ENCODE results near the gene ZNF439. TPM values are rescaled to one million over a fixed set of nuclear protein-coding genes. Genes with fewer than 3 reads are reported as not detected.
"Not testable (repeated sequence)": the region's sequence is repeated elsewhere in the genome, so short reads cannot be mapped to it uniquely, and the experiment has no call there.

ZNF439 gene
- total RNA-seq, 2 experiments from 2014 or later: 9.7 to 10.2 TPM

DNA sequence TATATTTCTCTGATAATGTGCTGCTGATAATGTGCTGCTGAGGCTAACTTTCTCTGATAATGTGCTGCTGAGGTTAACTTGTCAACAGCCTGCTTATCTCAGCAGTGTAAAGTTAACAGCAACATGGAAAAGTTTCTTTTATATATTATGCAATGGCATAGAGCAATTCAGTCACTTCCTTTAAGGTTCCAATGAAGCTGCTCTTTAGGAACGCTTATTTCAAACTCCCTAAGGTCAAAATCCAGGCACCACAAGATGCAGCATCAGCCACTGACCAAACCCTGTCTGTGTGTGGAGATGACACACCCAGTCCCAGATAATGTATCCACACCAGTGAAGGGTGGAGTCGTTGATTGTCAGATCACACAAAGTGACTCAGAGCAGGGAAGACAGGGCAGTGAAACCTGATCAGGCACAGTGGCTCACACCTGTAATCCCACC is 12.9 kb upstream of the ZNF439 start:
- CTCF ChIA-PET; H3K27ac Mint-ChIP-seq; ATAC-seq; H3K4me3 Mint-ChIP-seq; H3K27me3 Mint-ChIP-seq (ENCODE audit: low read depth); POLR2A ChIA-PET; H3K4me1 Mint-ChIP-seq (ENCODE audit: low read depth); DNase-seq: not testable (repeated sequence)
- H3K9me3 Mint-ChIP-seq (ENCODE audit: insufficient read depth): peaks cover 41% of the 10 kb centered on the region
- H3K36me3 Mint-ChIP-seq (ENCODE audit: low read depth): peaks cover 44% of the 10 kb centered on the region

DNA sequence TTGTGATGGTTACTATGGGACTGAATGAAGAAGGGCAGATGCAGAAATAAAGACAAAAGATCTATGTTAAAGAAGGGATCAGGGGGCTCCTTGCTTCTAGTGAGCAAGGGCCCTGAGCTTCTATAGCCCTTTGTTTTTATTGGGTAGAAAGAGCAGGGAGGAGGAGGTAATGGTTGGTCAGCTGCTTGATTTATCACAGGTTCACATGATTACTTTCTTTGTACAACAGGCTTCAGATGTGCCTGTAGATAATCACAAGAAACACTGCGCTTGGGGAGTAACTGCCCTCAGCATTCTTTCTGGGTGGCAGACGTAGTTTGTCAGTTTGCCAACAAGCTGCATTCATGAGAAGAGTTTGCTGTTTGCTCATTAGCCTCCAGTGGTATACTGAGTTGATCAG is 4.8 kb upstream of the ZNF439 start:
- Mint-ChIP-seq H3K27me3 (ENCODE audit: low read depth) (no peaks in the 10 kb centered on the region), H3K4me3 (no peak overlapping the region), H3K9me3 (ENCODE audit: insufficient read depth) (peaks cover 12% of the 10 kb centered on the region), H3K4me1 (ENCODE audit: low read depth) (peaks cover 12% of the 10 kb centered on the region), H3K36me3 (ENCODE audit: low read depth) (peaks cover 2% of the 10 kb centered on the region), H3K27ac (no peak overlapping the region)
- CTCF ChIA-PET: no interaction called here
- DNase-seq (no peak), ATAC-seq (no peak)
- POLR2A ChIA-PET: no interaction called here

DNA sequence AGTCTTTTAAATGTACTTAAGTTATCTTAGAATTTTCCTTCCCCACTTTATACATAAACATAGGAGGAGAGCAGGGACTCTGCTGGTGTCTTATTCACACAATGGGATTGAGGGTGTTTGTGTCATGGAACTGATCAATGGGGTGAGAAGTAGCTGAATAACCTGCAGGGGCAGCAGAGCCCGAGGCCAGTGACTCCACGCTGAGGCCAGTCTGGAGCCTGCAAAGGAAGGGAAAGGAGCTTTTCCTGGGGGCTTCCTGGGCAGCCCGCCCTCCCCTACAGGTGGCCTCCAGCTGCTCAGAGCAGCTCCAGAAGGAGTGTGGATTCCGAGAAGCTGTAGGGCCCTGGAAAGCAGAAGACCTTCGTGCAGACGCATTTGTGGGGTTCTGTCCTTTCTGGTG is 911 bp upstream of the ZNF439 start:
- ATAC-seq; H3K27me3 Mint-ChIP-seq (ENCODE audit: low read depth); POLR2A ChIA-PET; H3K27ac Mint-ChIP-seq; H3K4me3 Mint-ChIP-seq; DNase-seq: not testable (repeated sequence)
- H3K9me3 Mint-ChIP-seq (ENCODE audit: insufficient read depth): peaks cover 18% of the 10 kb centered on the region
- peaks cover 33% of the 10 kb centered on the region for H3K36me3 Mint-ChIP-seq (ENCODE audit: low read depth)
- H3K4me1 Mint-ChIP-seq (ENCODE audit: low read depth): peaks cover 22% of the 10 kb centered on the region
- CTCF ChIA-PET: interaction anchor here (1.4 to 2.8 kb wide), 2 partner anchors 50 to 68 kb away, joined by 3 to 13 read pairs; partner anchors contain the start of gene ZNF491

DNA sequence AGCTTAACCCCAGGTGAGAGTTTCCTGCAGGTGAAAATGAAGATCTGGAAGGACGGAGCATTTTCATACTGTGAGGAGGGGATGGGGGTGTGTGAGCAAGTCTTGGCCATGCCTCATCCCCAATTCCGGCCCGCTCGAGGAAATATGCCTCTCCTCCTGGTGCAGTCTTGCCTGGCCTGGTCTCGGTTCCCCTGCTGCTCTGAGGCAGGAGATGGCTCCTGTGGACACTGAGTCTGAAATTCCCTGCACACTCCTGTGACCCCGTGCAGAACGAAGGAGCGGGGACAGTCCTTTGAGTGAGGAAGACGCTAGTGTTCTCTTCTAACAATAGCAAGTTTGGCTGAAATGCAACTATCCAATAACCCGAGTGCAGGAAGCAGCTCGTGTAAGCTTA is 329 bp upstream of the ZNF439 start:
- DNase-seq (no peak), ATAC-seq (no peak)
- Mint-ChIP-seq H3K27ac (peak overlapping the region; percentile 78), H3K9me3 (ENCODE audit: insufficient read depth) (peaks cover 17% of the 10 kb centered on the region), H3K4me1 (ENCODE audit: low read depth) (peaks cover 22% of the 10 kb centered on the region), H3K4me3 (peak overlapping the region; percentile 79), H3K36me3 (ENCODE audit: low read depth) (peaks cover 35% of the 10 kb centered on the region), H3K27me3 (ENCODE audit: low read depth) (no peaks in the 10 kb centered on the region)
- ChIA-PET CTCF (interaction anchor here (1.0 to 2.8 kb wide), 3 partner anchors 50 to 76 kb away, joined by 3 to 13 read pairs (median 4); partner anchors contain the start of gene ZNF491), POLR2A (interaction anchor here (1.3 kb wide), 1 partner anchor 11 kb away, joined by 3 read pairs; no protein-coding TSS in a partner anchor)

DNA sequence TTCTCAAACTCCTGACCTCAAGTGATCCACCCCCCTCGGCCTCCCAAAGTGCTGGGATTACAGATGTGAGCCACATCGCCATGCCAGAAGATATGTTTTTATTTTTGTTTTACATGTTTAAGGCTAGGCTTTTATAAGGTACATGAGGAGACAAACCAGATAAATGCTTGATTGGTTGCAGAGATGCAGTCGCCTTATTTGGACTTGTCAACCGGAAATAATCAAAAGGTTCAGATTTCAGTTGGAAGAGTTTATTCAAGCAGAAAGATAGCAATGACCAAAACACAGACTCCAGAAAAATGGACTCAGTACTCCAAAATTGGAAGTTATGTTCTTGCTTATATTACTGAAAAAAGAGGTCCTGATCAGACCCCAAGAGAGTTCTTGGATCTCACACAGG is 1.8 kb downstream of the ZNF439 start:
- Mint-ChIP-seq H3K36me3 (ENCODE audit: low read depth) (peaks cover 48% of the 10 kb centered on the region), H3K9me3 (ENCODE audit: insufficient read depth) (peaks cover 17% of the 10 kb centered on the region), H3K4me1 (ENCODE audit: low read depth) (peaks cover 22% of the 10 kb centered on the region), H3K4me3 (peak overlapping the region; percentile 79)
- H3K27ac Mint-ChIP-seq; H3K27me3 Mint-ChIP-seq (ENCODE audit: low read depth); ATAC-seq; DNase-seq; POLR2A ChIA-PET; CTCF ChIA-PET: not testable (repeated sequence)

DNA sequence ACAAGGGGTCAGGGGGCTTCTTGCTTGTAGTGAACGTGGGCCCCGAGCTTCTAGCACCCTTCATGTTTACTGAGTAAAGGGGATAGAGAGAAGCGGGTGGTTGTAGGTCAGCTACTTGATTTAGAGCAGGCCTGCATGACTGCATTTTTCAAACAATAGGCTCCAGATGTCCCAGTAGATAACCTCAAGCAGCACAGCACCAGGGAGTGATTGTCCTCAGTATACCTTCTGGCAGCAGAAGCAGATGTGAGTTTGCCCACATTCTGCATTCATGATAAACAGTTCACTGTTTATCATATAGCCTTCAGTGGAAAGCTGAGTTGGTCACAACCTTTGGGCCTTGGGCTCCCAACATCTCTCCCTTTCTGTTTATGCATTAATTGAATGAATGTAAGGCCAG is 4.8 kb downstream of the ZNF439 start:
- Mint-ChIP-seq H3K36me3 (ENCODE audit: low read depth) (peaks cover 70% of the 10 kb centered on the region), H3K9me3 (ENCODE audit: insufficient read depth) (peaks cover 40% of the 10 kb centered on the region), H3K4me1 (ENCODE audit: low read depth) (peaks cover 13% of the 10 kb centered on the region), H3K27me3 (ENCODE audit: low read depth) (no peaks in the 10 kb centered on the region), H3K4me3 (no peak overlapping the region), H3K27ac (no peak overlapping the region)
- no peak for DNase-seq
- no peak for ATAC-seq
- ChIA-PET POLR2A (no interaction called here), CTCF (no interaction called here)

DNA sequence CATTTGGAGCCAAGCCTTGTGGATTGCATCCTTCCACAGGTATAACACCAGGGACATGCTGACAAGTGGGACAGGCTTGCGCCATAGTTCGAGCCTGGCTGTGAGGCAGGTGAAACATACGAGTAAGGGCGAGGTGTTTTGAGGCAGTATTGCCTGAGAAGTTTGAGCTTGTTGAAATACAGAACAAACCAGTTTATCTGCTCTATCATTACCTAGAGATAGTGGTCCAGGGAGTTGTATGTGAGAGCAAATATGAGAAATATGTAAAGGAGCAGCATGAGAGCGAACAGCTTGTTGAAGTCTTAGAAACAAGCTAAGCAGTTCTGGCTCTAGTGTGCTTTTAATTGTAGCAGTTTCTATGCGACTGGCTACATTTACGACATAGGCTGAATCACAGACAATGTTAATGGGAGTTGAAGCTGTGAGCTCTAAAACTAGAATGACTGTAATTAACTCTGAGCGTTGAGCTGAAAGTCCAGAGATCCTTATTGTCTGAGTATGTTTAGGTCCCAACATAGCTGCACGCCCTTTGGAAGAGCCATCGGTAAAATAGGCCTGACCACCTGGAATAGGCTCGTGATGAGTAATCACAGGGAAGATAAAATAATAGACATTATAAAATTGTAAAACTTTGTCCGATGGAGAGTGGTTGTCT is 8.2 kb downstream of the ZNF439 start:
- Mint-ChIP-seq H3K36me3 (ENCODE audit: low read depth) (peaks cover 54% of the 10 kb centered on the region), H3K4me3 (no peak overlapping the region), H3K27me3 (ENCODE audit: low read depth) (no peaks in the 10 kb centered on the region), H3K4me1 (ENCODE audit: low read depth) (no peaks in the 10 kb centered on the region), H3K27ac (no peak overlapping the region), H3K9me3 (ENCODE audit: insufficient read depth) (peaks cover 58% of the 10 kb centered on the region)
- DNase-seq (no peak), ATAC-seq (no peak)
- CTCF ChIA-PET: interaction anchor here (1.0 kb wide), 1 partner anchor 59 kb away, joined by 4 read pairs; the partner anchor contains the start of gene ZNF491
- POLR2A ChIA-PET: no interaction called here

DNA sequence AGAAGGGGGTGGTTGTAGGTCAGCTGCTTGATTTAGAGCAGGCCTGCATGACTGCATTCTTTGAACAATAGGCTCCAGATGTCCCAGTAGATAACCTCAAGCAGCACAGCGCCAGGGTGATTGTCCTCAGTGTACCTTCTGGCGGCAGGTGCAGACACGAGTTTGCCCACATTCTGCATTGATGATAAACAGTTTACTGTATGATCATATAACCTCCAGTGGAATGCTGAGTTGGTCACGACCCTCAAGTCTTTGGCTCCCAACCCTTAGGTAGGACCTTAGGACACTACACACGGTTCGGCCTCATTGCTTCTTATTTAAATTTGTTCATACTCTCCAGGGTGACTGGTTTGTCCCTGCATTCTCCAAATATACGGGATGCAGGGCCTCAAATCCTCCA is 12.2 kb downstream of the ZNF439 start:
- CTCF ChIA-PET: no interaction called here
- DNase-seq: no peak
- peaks cover 63% of the 10 kb centered on the region for H3K9me3 Mint-ChIP-seq (ENCODE audit: insufficient read depth)
- peaks cover 58% of the 10 kb centered on the region for H3K36me3 Mint-ChIP-seq (ENCODE audit: low read depth)
- POLR2A ChIA-PET: no interaction called here
- H3K4me3 Mint-ChIP-seq: no peak overlapping the region
- ATAC-seq: no peak
- no peaks in the 10 kb centered on the region for H3K4me1 Mint-ChIP-seq (ENCODE audit: low read depth)
- H3K27ac Mint-ChIP-seq: no peak overlapping the region
- no peaks in the 10 kb centered on the region for H3K27me3 Mint-ChIP-seq (ENCODE audit: low read depth)

DNA sequence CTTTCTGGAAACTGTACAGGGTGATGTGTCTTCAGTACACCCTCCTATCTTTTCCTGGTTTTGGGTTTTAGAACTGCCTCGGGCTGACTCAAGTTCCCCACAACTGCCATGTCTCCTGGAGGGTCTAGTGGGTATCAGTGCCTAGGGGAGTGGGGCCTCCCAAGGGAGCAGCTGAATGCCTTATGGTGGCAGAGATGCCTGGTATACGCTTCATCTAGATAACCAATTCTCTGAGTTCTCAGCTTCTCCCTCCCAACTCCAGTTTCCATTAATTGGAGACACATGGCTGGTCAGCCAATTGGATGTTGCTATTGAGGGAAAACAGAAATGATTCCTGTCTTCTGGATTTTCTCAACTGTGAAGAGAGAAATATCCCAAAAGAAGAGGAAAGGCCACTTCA is 12.8 kb downstream of the ZNF439 start:
- Mint-ChIP-seq H3K36me3 (ENCODE audit: low read depth) (peaks cover 58% of the 10 kb centered on the region), H3K4me3 (no peak overlapping the region), H3K27ac (no peak overlapping the region), H3K27me3 (ENCODE audit: low read depth) (no peaks in the 10 kb centered on the region), H3K4me1 (ENCODE audit: low read depth) (no peaks in the 10 kb centered on the region), H3K9me3 (ENCODE audit: insufficient read depth) (peaks cover 63% of the 10 kb centered on the region)
- ChIA-PET CTCF (no interaction called here), POLR2A (no interaction called here)
- DNase-seq (no peak), ATAC-seq (no peak)

DNA sequence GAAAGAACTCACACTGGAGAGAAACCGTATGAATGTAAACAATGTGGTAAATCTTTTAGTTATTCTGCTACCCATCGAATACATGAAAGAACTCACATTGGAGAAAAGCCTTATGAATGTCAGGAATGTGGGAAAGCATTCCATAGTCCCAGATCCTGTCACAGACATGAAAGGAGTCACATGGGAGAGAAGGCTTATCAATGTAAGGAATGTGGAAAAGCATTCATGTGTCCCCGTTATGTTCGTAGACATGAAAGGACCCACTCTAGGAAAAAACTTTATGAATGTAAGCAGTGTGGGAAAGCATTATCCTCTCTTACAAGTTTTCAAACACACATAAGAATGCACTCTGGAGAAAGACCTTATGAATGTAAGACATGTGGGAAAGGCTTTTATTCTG is 19.2 kb downstream of the ZNF439 start:
- peaks cover 50% of the 10 kb centered on the region for H3K9me3 Mint-ChIP-seq (ENCODE audit: insufficient read depth)
- not testable (repeated sequence) for H3K27ac Mint-ChIP-seq, ATAC-seq

DNA sequence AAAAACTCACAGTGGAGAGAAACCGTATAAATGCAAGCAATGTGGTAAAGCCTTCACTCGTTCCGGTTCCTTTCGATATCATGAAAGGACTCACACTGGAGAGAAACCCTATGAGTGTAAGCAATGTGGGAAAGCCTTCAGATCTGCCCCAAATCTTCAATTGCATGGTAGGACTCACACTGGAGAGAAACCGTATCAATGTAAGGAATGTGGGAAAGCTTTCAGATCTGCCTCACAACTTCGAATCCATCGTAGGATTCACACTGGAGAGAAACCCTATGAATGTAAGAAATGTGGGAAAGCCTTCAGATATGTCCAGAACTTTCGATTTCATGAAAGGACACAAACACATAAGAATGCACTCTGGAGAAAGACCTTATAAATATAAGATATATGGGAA is 19.7 kb downstream of the ZNF439 start:
- DNase-seq (no peak), ATAC-seq (no peak)
- no peak overlapping the region for H3K4me3 Mint-ChIP-seq
- H3K36me3 Mint-ChIP-seq (ENCODE audit: low read depth): peaks cover 60% of the 10 kb centered on the region
- ChIA-PET CTCF (no interaction called here), POLR2A (no interaction called here)
- H3K27me3 Mint-ChIP-seq (ENCODE audit: low read depth): no peaks in the 10 kb centered on the region
- peaks cover 49% of the 10 kb centered on the region for H3K9me3 Mint-ChIP-seq (ENCODE audit: insufficient read depth)
- H3K27ac Mint-ChIP-seq: no peak overlapping the region
- no peaks in the 10 kb centered on the region for H3K4me1 Mint-ChIP-seq (ENCODE audit: low read depth)

More for the DNA sequence above, 19.2 kb downstream of the ZNF439 start:
- peaks cover 62% of the 10 kb centered on the region for H3K36me3 Mint-ChIP-seq (ENCODE audit: low read depth)
- POLR2A ChIA-PET; H3K27me3 Mint-ChIP-seq (ENCODE audit: low read depth); H3K4me3 Mint-ChIP-seq; DNase-seq; CTCF ChIA-PET; H3K4me1 Mint-ChIP-seq (ENCODE audit: low read depth): not testable (repeated sequence)

DNA sequence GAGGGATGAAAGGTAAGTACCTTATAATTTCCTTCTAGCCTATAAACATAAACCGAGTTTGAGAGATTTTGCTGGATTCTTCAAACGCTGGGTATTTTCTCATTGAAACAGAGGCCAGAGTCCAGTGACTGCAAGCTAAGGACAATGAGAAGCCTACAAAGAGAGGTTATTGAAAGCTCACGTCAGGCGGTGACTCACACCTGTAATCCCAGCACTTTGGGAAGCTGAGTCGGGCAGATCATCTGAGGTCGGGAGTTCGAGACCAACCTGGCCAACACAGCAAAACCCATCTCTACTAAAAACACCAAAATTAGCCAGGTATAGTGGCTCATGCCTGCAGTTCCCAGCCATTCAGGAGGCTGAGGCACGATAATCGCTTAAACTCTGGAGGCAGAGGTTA is 24.1 kb downstream of the ZNF439 start:
- DNase-seq (no peak), ATAC-seq (no peak)
- peaks cover 22% of the 10 kb centered on the region for H3K36me3 Mint-ChIP-seq (ENCODE audit: low read depth)
- ChIA-PET POLR2A (no interaction called here), CTCF (interaction anchor here (0.7 to 2.0 kb wide), 2 partner anchors 75 to 116 kb away, joined by 3 to 5 read pairs; partner anchors contain the start of gene ZNF491)
- H3K4me3 Mint-ChIP-seq: no peak overlapping the region
- H3K4me1 Mint-ChIP-seq (ENCODE audit: low read depth): no peaks in the 10 kb centered on the region
- no peak overlapping the region for H3K27ac Mint-ChIP-seq
- H3K9me3 Mint-ChIP-seq (ENCODE audit: insufficient read depth): peaks cover 22% of the 10 kb centered on the region
- H3K27me3 Mint-ChIP-seq (ENCODE audit: low read depth): no peaks in the 10 kb centered on the region
